Panc1 (cell line): ENCODE measurements around the gene LDLRAD4. TPM values are rescaled to one million over a fixed set of nuclear protein-coding genes. Genes with fewer than 3 reads are reported as not detected.

Experiments used
- ATAC-seq: fragments of 200-7000 bp; cut with Tn5 transposase; 2 replicates; pipeline ENCODE4 v1.9.1; 2020; ENCODE audit warnings: mild to moderate bottlenecking, moderate library complexity
- BruUV-seq: library from RNA; stranded (reverse); fragments of 400-500 nt; replicated peaks from 2 replicates; lab custom pipeline; 2021; lab: Mats Ljungman, UMichigan
- CTCF ChIA-PET: fragments of 300-600 bp; sonication (Branson Sonifier 250); formaldehyde crosslinking; loops from one replicate; lab custom pipeline; 2022; ENCODE audit warnings: antibody characterized with exemption; lab: Charles Lee
- POLR2A ChIA-PET: fragments of 300-600 bp; sonication (Branson Sonifier 250); formaldehyde crosslinking; loops from one replicate; lab custom pipeline; 2022; ENCODE audit warnings: antibody characterized with exemption; lab: Charles Lee
- DNase-seq: peaks from one replicate; pipeline ENCODE4 v3.0.0-alpha.2; 2010; ENCODE audit warnings: low read depth, low spot score
- H3K27ac ChIP-seq: 2 replicates; pipeline ENCODE4 v1.5.1; 2011; ENCODE audit warnings: mild to moderate bottlenecking, low read length, inconsistent platforms
- H3K27me3 ChIP-seq: fragments of 200-500 bp; sonication (Bioruptor generic); 2 replicates; pipeline ENCODE4 v1.6.0; 2014; ENCODE audit warnings: low read length, inconsistent platforms; ENCODE audit not compliant: control insufficient read depth, insufficient read depth
- H3K36me3 ChIP-seq: fragments of 200-500 bp; sonication (Bioruptor generic); 2 replicates; pipeline ENCODE4 v1.5.1; 2014; ENCODE audit warnings: inconsistent platforms, mild to moderate bottlenecking, low read length, moderate library complexity; ENCODE audit not compliant: control insufficient read depth, insufficient read depth
- H3K4me1 ChIP-seq: 2 replicates; pipeline ENCODE4 v1.5.1; 2011; ENCODE audit warnings: inconsistent platforms, mild to moderate bottlenecking, low read length, moderate library complexity; ENCODE audit not compliant: control insufficient read depth, insufficient read depth
- H3K4me3 ChIP-seq, 2 experiments: 2 replicates each; pipeline ENCODE4 v1.5.1; 2011 to 2012; ENCODE audit warnings: low read depth in 2 of 2, low read length in 2 of 2, mild to moderate bottlenecking in 2 of 2, inconsistent platforms in 1 of 2, moderate library complexity in 1 of 2
- H3K9me3 ChIP-seq: fragments of 200-500 bp; sonication (Bioruptor generic); 2 replicates; pipeline ENCODE4 v1.5.1; 2014; ENCODE audit warnings: low read depth, mild to moderate bottlenecking, inconsistent platforms, low read length, moderate library complexity; ENCODE audit not compliant: control insufficient read depth, insufficient read depth
- CTCF ChIP-seq: fragments of 450-650 bp; IDR thresholded peaks from 2 replicates; pipeline ENCODE4 v1.5.1; 2017; ENCODE audit warnings: mild to moderate bottlenecking
- POLR2AphosphoS5 ChIP-seq: IDR thresholded peaks from 2 replicates; pipeline ENCODE4 v1.6.1; 2012; ENCODE audit warnings: mild to moderate bottlenecking, low read depth, low read length, moderate library complexity
- REST ChIP-seq, 2 experiments: IDR thresholded peaks; 2 replicates each; pipeline ENCODE4 v1.6.1; 2011 to 2012; ENCODE audit warnings: low read depth in 2 of 2, control low read depth in 1 of 2, low read length in 1 of 2, mild to moderate bottlenecking in 1 of 2, moderate library complexity in 1 of 2; ENCODE audit not compliant: insufficient read depth in 1 of 2
- SIN3A ChIP-seq: IDR thresholded peaks from 2 replicates; pipeline ENCODE4 v1.6.1; 2012; ENCODE audit warnings: low read depth, mild to moderate bottlenecking, low read length, moderate library complexity, borderline replicate concordance; ENCODE audit not compliant: insufficient read depth
- TCF7L2 ChIP-seq: IDR thresholded peaks from 2 replicates; pipeline ENCODE4 v1.6.1; 2011; ENCODE audit warnings: mild to moderate bottlenecking, low read depth, low read length, inconsistent platforms
- in situ Hi-C: cut with HindIII; loops from 2 replicates; pipeline ENCODE4 v1.10.0; 2016; ENCODE audit warnings: low sequenced_read_pairs, low pct_unique_long_range_greater_than_20kb
- intact Hi-C: fragments of 100-400 bp; cut with micrococcal nuclease; formaldehyde crosslinking; loops from one replicate; pipeline ENCODE4 v1.10.0; 2022; ENCODE audit not compliant: unreplicated experiment
- total RNA-seq: library from RNA; stranded (reverse); gene quantifications from one replicate; pipeline ENCODE4 v1.2.1, GENCODE V29; 2021; ENCODE audit not compliant: unreplicated experiment

LDLRAD4 gene
- total RNA-seq, 1 experiment from 2014 or later, result 0.28 TPM

- CTCF ChIA-PET, result no interaction called here
- Histone ChIP-seq H3K36me3 (no peaks in the 10 kb centered on the region), H3K4me1 (no peaks in the 10 kb centered on the region), H3K27me3 (no peaks in the 10 kb centered on the region; the same call in 1 of the 2 replicates), H3K4me3 (no peak overlapping the region), H3K27ac (no peak overlapping the region), H3K9me3 (no peaks in the 10 kb centered on the region)
- BruUV-seq, result no TSS peak
- DNase-seq (no peak), ATAC-seq (no peak)
- in situ Hi-C loops, result no loop called here
- no peak for TF ChIP-seq REST (IDR thresholded peaks at IDR 0.05; ENCODE audit: insufficient read depth in 1 of 2, low read depth in 2 of 2, low read length in 1 of 2)
- TF ChIP-seq TCF7L2, result no peak
- no peak for TF ChIP-seq CTCF
- TF ChIP-seq SIN3A, result no peak
- TF ChIP-seq POLR2AphosphoS5, result no peak
- intact Hi-C loops, result no loop called here
- POLR2A ChIA-PET, result no interaction called here
These were observed 229.2 kb downstream of the LDLRAD4 start for GRCh38 chr18:13447621-13448334.

GRCh38 chr18:13448335-13448795 is 229.8 kb downstream of the LDLRAD4 start:
- TF ChIP-seq TCF7L2 (no peak), SIN3A (no peak), REST (IDR thresholded peaks at IDR 0.05; ENCODE audit: insufficient read depth in 1 of 2, low read depth in 2 of 2, low read length in 1 of 2) (no peak), CTCF (no peak), POLR2AphosphoS5 (no peak)
- Histone ChIP-seq H3K27me3 (no peaks in the 10 kb centered on the region; the same call in 1 of the 2 replicates), H3K9me3 (no peaks in the 10 kb centered on the region), H3K4me1 (no peaks in the 10 kb centered on the region), H3K4me3 (no peak overlapping the region), H3K27ac (no peak overlapping the region), H3K36me3 (no peaks in the 10 kb centered on the region)
- ATAC-seq (no peak), DNase-seq (no peak)
- CTCF ChIA-PET, result no interaction called here
- no TSS peak for BruUV-seq
- intact Hi-C loops, result no loop called here
- POLR2A ChIA-PET, result no interaction called here
- in situ Hi-C loops, result no loop called here
